Nephron (organoid): ENCODE results near the gene KIF6.

Experiments
- H3K27ac Mint-ChIP-seq, 3 experiments: 2 replicates each; pipeline ENCODE4 v1.8.0; 2020; ENCODE audit warnings: mixed read lengths in 3 of 3, mild to moderate bottlenecking in 2 of 3, moderate library complexity in 1 of 3
- H3K27me3 Mint-ChIP-seq: 2 replicates; pipeline ENCODE4 v1.8.0; 2021; ENCODE audit warnings: low read depth, mild to moderate bottlenecking, moderate library complexity, mixed read lengths
- H3K36me3 Mint-ChIP-seq: 2 replicates; pipeline ENCODE4 v1.8.0; 2020; ENCODE audit warnings: low read depth, mixed read lengths
- H3K4me1 Mint-ChIP-seq: 2 replicates; pipeline ENCODE4 v1.8.0; 2020; ENCODE audit warnings: mixed read lengths
- H3K4me3 Mint-ChIP-seq, 3 experiments: 2 replicates each; pipeline ENCODE4 v1.8.0; 2020; ENCODE audit warnings: mild to moderate bottlenecking in 3 of 3, mixed read lengths in 3 of 3, moderate library complexity in 2 of 3
- H3K9me3 Mint-ChIP-seq: 2 replicates; pipeline ENCODE4 v1.8.0; 2020; ENCODE audit warnings: mixed read lengths
- CTCF ChIP-seq, 3 experiments: fragments of 200-600 bp; sonication (generic); IDR thresholded peaks; one replicate each; pipeline ENCODE4 v1.5.0; 2021; ENCODE audit warnings: antibody characterized with exemption in 3 of 3; ENCODE audit not compliant: unreplicated experiment in 3 of 3

KIF6 gene

GRCh38 chr6:39411465-39411864, 313.7 kb downstream of the KIF6 start:
- no peak overlapping the region for H3K4me3 Mint-ChIP-seq
- H3K36me3 Mint-ChIP-seq: no peaks in the 10 kb centered on the region
- H3K9me3 Mint-ChIP-seq: no peaks in the 10 kb centered on the region
- TF ChIP-seq CTCF (IDR thresholded peaks at IDR 0.05; ENCODE audit: unreplicated experiment in 3 of 3): no peak
- no peaks in the 10 kb centered on the region for H3K4me1 Mint-ChIP-seq
- peaks cover 3% of the 10 kb centered on the region for H3K27me3 Mint-ChIP-seq
- no peak overlapping the region for H3K27ac Mint-ChIP-seq

GRCh38 chr6:39411001-39411400, 314.2 kb downstream of the KIF6 start:
- no peak overlapping the region for H3K27ac Mint-ChIP-seq

GRCh38 chr6:39409889-39410288, 315.3 kb downstream of the KIF6 start:
- no peaks in the 10 kb centered on the region for H3K36me3 Mint-ChIP-seq
- no peak for TF ChIP-seq CTCF (IDR thresholded peaks at IDR 0.05; ENCODE audit: unreplicated experiment in 3 of 3)
- H3K4me1 Mint-ChIP-seq: no peaks in the 10 kb centered on the region
- no peak overlapping the region for H3K27ac Mint-ChIP-seq
- H3K4me3 Mint-ChIP-seq: no peak overlapping the region
- no peaks in the 10 kb centered on the region for H3K9me3 Mint-ChIP-seq
- no peaks in the 10 kb centered on the region for H3K27me3 Mint-ChIP-seq

More at GRCh38 chr6:39411001-39411400, 314.2 kb downstream of the KIF6 start:
- H3K4me1 Mint-ChIP-seq: no peaks in the 10 kb centered on the region
- H3K27me3 Mint-ChIP-seq: peaks cover 2% of the 10 kb centered on the region
- H3K9me3 Mint-ChIP-seq: no peaks in the 10 kb centered on the region
- TF ChIP-seq CTCF (IDR thresholded peaks at IDR 0.05; ENCODE audit: unreplicated experiment in 3 of 3): no peak
- H3K36me3 Mint-ChIP-seq: no peaks in the 10 kb centered on the region
- H3K4me3 Mint-ChIP-seq: no peak overlapping the region

- Mint-ChIP-seq H3K4me1 (no peaks in the 10 kb centered on the region), H3K4me3 (no peak overlapping the region), H3K27me3 (no peaks in the 10 kb centered on the region), H3K9me3 (no peaks in the 10 kb centered on the region), H3K27ac (no peak overlapping the region), H3K36me3 (no peaks in the 10 kb centered on the region)
- TF ChIP-seq CTCF (IDR thresholded peaks at IDR 0.05; ENCODE audit: unreplicated experiment in 3 of 3): no peak
Observed at GRCh38 chr6:39407446-39407993, 317.7 kb downstream of the KIF6 start.

- H3K27ac Mint-ChIP-seq: no peak overlapping the region
- no peak for TF ChIP-seq CTCF (IDR thresholded peaks at IDR 0.05; ENCODE audit: unreplicated experiment in 3 of 3)
- H3K9me3 Mint-ChIP-seq: no peaks in the 10 kb centered on the region
- peaks cover 10% of the 10 kb centered on the region for H3K27me3 Mint-ChIP-seq
- no peaks in the 10 kb centered on the region for H3K36me3 Mint-ChIP-seq
- H3K4me3 Mint-ChIP-seq: no peak overlapping the region
- peaks cover 17% of the 10 kb centered on the region for H3K4me1 Mint-ChIP-seq
Observed at GRCh38 chr6:39404312-39404711, 320.9 kb downstream of the KIF6 start.

GRCh38 chr6:39403304-39403703, 321.9 kb downstream of the KIF6 start:
- Mint-ChIP-seq H3K9me3 (no peaks in the 10 kb centered on the region), H3K36me3 (no peaks in the 10 kb centered on the region), H3K4me1 (peaks cover 17% of the 10 kb centered on the region), H3K27me3 (peaks cover 10% of the 10 kb centered on the region), H3K4me3 (no peak overlapping the region), H3K27ac (no peak overlapping the region)
- no peak for TF ChIP-seq CTCF (IDR thresholded peaks at IDR 0.05; ENCODE audit: unreplicated experiment in 3 of 3)
